SK-N-MC (cell line): ENCODE data around the gene SHROOM3.

Source experiments
- EZH2 ChIP-seq: fragments of 200-600 bp; sonication (generic); IDR thresholded peaks from one replicate; pipeline ENCODE4 v1.6.1; 2017; ENCODE audit warnings: antibody characterized with exemption
- FOXP2 ChIP-seq: optimal IDR thresholded peaks from 2 replicates; pipeline ENCODE3; 2011; ENCODE audit warnings: mild to moderate bottlenecking, moderate library complexity; ENCODE audit not compliant: insufficient read depth; ENCODE audit errors: extremely low read length, control extremely low read depth
- POLR2AphosphoS5 ChIP-seq: IDR thresholded peaks from 2 replicates; pipeline ENCODE4 v1.6.1; 2012; ENCODE audit warnings: mild to moderate bottlenecking, low read depth, low read length, borderline replicate concordance

DNA sequence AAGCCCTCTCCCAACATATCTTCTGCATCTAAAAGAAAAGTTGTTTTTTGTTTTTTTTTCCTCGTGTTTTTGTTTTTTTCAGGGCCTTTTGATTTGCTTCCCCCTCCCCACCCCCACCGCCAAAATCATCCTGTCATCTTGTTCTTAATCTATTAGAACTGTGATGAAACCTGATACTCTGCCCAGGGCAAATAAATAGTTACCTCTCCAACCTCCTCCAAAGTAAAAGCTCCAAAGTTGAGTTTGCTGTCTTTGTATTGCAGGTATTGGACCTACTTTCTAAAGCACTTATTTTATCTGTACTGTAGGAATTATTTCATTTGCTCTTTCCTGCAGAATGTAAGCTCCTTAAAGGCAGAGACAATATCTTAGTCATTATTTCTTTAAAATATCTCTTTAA lies 290.0 kb downstream of the SHROOM3 start:
- TF ChIP-seq EZH2 (no peak), POLR2AphosphoS5 (no peak), FOXP2 (no peak)
